ENCODE results near the gene NUP210.

GRCh38 chr3:13317596-13318320, 102.4 kb downstream of the NUP210 start:
- TF ChIP-seq CTCF (conservative IDR thresholded peaks at IDR 0.05; ENCODE audit: low read depth, low read length) (no peak), EZH2 (IDR thresholded peaks at IDR 0.05; ENCODE audit: low read length, unreplicated experiment) (no peak)
